SK-N-SH (cell line): ENCODE measurements around the gene LRRC30. TPM values are rescaled to one million over a fixed set of nuclear protein-coding genes. Genes with fewer than 3 reads are reported as not detected.

Experiments
- CTCF ChIA-PET: fragments of 300-600, 350-600 bp; formaldehyde crosslinking; extraction: SDS; loops from one replicate; lab custom pipeline; 2021; lab: Yijun Ruan, JAX
- POLR2A ChIA-PET: fragments of 350-600 bp; sonication (Branson Sonifier 250); formaldehyde crosslinking; extraction: SDS; loops from one replicate; lab custom pipeline; 2020; ENCODE audit warnings: antibody characterized with exemption, inconsistent platforms; lab: Yijun Ruan, JAX
- DNase-seq: peaks from one replicate; pipeline ENCODE4 v3.0.0; 2012
- H2AFZ ChIP-seq: fragments of 200-600 bp; sonication (generic); 2 replicates; pipeline ENCODE4 v1.8.1; 2016; ENCODE audit warnings: antibody characterized with exemption, mild to moderate bottlenecking, low read depth
- H3F3A ChIP-seq: fragments of 200-600 bp; sonication (generic); replicated peaks from 2 replicates; pipeline ENCODE3; 2016; ENCODE audit warnings: antibody characterized with exemption, mild to moderate bottlenecking; ENCODE audit not compliant: insufficient read depth
- H3K27ac ChIP-seq, 2 experiments: fragments of 200-500 bp in 1 of 2; fragments of 200-600 bp in 1 of 2; sonication (Bioruptor generic) in 1 of 2; sonication (generic), shearing (Covaris generic) in 1 of 2; 2 replicates each; pipeline versions ENCODE4 v1.5.1 to v1.6.1; 2014 to 2016; ENCODE audit warnings: low read depth in 2 of 2, inconsistent platforms in 1 of 2, low read length in 1 of 2, mild to moderate bottlenecking in 1 of 2, mixed read lengths in 1 of 2
- H3K27me3 ChIP-seq: fragments of 200-600 bp; sonication (generic), shearing (Covaris generic); 2 replicates; pipeline ENCODE4 v1.6.1; 2016; ENCODE audit warnings: mixed run types; ENCODE audit not compliant: insufficient read depth
- H3K36me3 ChIP-seq, 2 experiments: fragments of 200-500 bp in 1 of 2; fragments of 200-600 bp in 1 of 2; sonication (Bioruptor generic) in 1 of 2; sonication (generic) in 1 of 2; replicated peaks in 1 of 2; 2 replicates each; pipeline versions ENCODE3 to v1.5.1; 2014 to 2016; ENCODE audit warnings: low read length in 1 of 2, mild to moderate bottlenecking in 1 of 2; ENCODE audit not compliant: insufficient read depth in 2 of 2, control insufficient read depth in 1 of 2
- H3K4me1 ChIP-seq, 2 experiments: fragments of 200-500 bp in 1 of 2; fragments of 200-600 bp in 1 of 2; sonication (Bioruptor generic) in 1 of 2; sonication (generic), shearing (Covaris generic) in 1 of 2; 2 replicates each; pipeline versions ENCODE4 v1.5.1 to v1.6.1; 2014 to 2016; ENCODE audit warnings: low read depth in 1 of 2, low read length in 1 of 2, mixed run types in 1 of 2; ENCODE audit not compliant: insufficient read depth in 2 of 2, control insufficient read depth in 1 of 2
- H3K4me2 ChIP-seq: fragments of 200-600 bp; sonication (generic), shearing (Covaris generic); 2 replicates; pipeline ENCODE4 v1.6.1; 2017; ENCODE audit warnings: mixed run types
- H3K4me3 ChIP-seq, 2 experiments: fragments of 200-500 bp in 1 of 2; fragments of 200-600 bp in 1 of 2; sonication (Bioruptor generic) in 1 of 2; sonication (generic), shearing (Covaris generic) in 1 of 2; 2 replicates each; pipeline versions ENCODE4 v1.5.1 to v1.8.1; 2014 to 2016; ENCODE audit warnings: low read depth in 2 of 2, inconsistent platforms in 1 of 2, low read length in 1 of 2, mild to moderate bottlenecking in 1 of 2, mixed read lengths in 1 of 2, moderate library complexity in 1 of 2
- H3K79me2 ChIP-seq: fragments of 200-600 bp; sonication (generic); 2 replicates; pipeline ENCODE4 v1.8.1; 2017; ENCODE audit warnings: mild to moderate bottlenecking; ENCODE audit not compliant: insufficient read depth
- H3K9ac ChIP-seq: fragments of 200-600 bp; sonication (generic); 2 replicates; pipeline ENCODE4 v1.6.1; 2017; ENCODE audit warnings: mixed run types
- H3K9me2 ChIP-seq: fragments of 200-600 bp; sonication (generic); 2 replicates; pipeline ENCODE4 v1.6.1; 2017; ENCODE audit warnings: mixed run types
- H3K9me3 ChIP-seq: fragments of 200-600 bp; sonication (generic); 2 replicates; pipeline ENCODE4 v1.6.1; 2017; ENCODE audit warnings: mixed run types, mild to moderate bottlenecking, moderate library complexity
- H4K20me1 ChIP-seq: fragments of 200-600 bp; sonication (generic); 2 replicates; pipeline ENCODE4 v1.6.1; 2017; ENCODE audit warnings: mild to moderate bottlenecking, mixed run types; ENCODE audit not compliant: insufficient read depth
- CHD2 ChIP-seq: fragments of 150-350 bp; IDR thresholded peaks from 2 replicates; pipeline ENCODE4 v1.6.1; 2018; ENCODE audit warnings: low read length; ENCODE audit not compliant: partially characterized antibody
- ELF1 ChIP-seq: IDR thresholded peaks from 2 replicates; pipeline ENCODE4 v1.4.0; 2012
- EP300 ChIP-seq, 2 experiments: IDR thresholded peaks; 2 replicates each; pipeline versions ENCODE4 v1.4.0 to v1.6.1; 2012; ENCODE audit warnings: borderline replicate concordance in 1 of 2, low read depth in 1 of 2, low read length in 1 of 2
- EZH2phosphoT487 ChIP-seq: fragments of 200-600 bp; sonication (generic); IDR thresholded peaks from 2 replicates; pipeline ENCODE4 v1.6.1; 2017; ENCODE audit warnings: low read depth, mixed run types, mild to moderate bottlenecking, antibody characterized with exemption, moderate library complexity, borderline replicate concordance
- FOXM1 ChIP-seq: IDR thresholded peaks from 2 replicates; pipeline ENCODE4 v1.4.0; 2012; ENCODE audit warnings: low read depth, mild to moderate bottlenecking
- JUND ChIP-seq: IDR thresholded peaks from 2 replicates; pipeline ENCODE4 v1.4.0; 2012
- MEF2A ChIP-seq: IDR thresholded peaks from 2 replicates; pipeline ENCODE4 v1.4.0; 2012; ENCODE audit warnings: low read depth, borderline replicate concordance
- POLR2AphosphoS5 ChIP-seq: IDR thresholded peaks from 2 replicates; pipeline ENCODE4 v1.6.1; 2012; ENCODE audit warnings: low read depth, low read length
- RCOR1 ChIP-seq: fragments of 150-350 bp; IDR thresholded peaks from 2 replicates; pipeline ENCODE4 v1.6.1; 2017; ENCODE audit warnings: antibody characterized with exemption, low read length
- RFX5 ChIP-seq: IDR thresholded peaks from 2 replicates; pipeline ENCODE4 v1.6.1; 2012; ENCODE audit warnings: mild to moderate bottlenecking, improper control_type of control experiment, low read length
- SIN3A ChIP-seq: IDR thresholded peaks from 2 replicates; pipeline ENCODE4 v1.6.1; 2012; ENCODE audit warnings: low read depth, mild to moderate bottlenecking, low read length, moderate library complexity, borderline replicate concordance
- SMC3 ChIP-seq: IDR thresholded peaks from 2 replicates; pipeline ENCODE4 v1.6.1; 2012; ENCODE audit warnings: low read depth, low read length, improper control_type of control experiment
- TEAD4 ChIP-seq: IDR thresholded peaks from 2 replicates; pipeline ENCODE4 v1.4.0; 2012; ENCODE audit warnings: mild to moderate bottlenecking, borderline replicate concordance; ENCODE audit not compliant: insufficient read depth
- USF1 ChIP-seq: IDR thresholded peaks from 2 replicates; pipeline ENCODE4 v1.4.0; 2012; ENCODE audit warnings: low read depth, borderline replicate concordance
- YY1 ChIP-seq: IDR thresholded peaks from 2 replicates; pipeline ENCODE4 v1.4.0; 2012; ENCODE audit warnings: low read depth, mild to moderate bottlenecking
- WGBS: methylation state at CpG from one replicate; pipeline ENCODE4 v1.1.6; 2017; ENCODE audit warnings: low lambda C conversion rate; 5-methylcytosine and 5-hydroxymethylcytosine counted together
- polyA plus RNA-seq, 3 experiments: library from polyadenylated mRNA; depleted of rRNA; stranded (reverse); fragments of >200 nt; gene quantifications; 2 replicates each; pipeline ENCODE4 v1.2.3, GENCODE V29; 2012
- TF ChIP-seq, protein P1 (sequence below): IDR thresholded peaks from 2 replicates; pipeline ENCODE4; 2012
- TF ChIP-seq, protein P2 (sequence below): IDR thresholded peaks from 2 replicates; pipeline ENCODE4 v1.4.0; 2012; ENCODE audit warnings: low read depth, borderline replicate concordance
- TF ChIP-seq, protein P3 (sequence below): IDR thresholded peaks from 2 replicates; pipeline ENCODE4 v1.6.1; 2012; ENCODE audit warnings: mild to moderate bottlenecking, low read depth, low read length, moderate library complexity

Gene LRRC30
- polyA plus RNA-seq, 1 of the 3 experiments (the other 2 are of a cell fraction), result not detected

GRCh38 chr18:7190547-7191156, 40.2 kb upstream of the LRRC30 start:
- CTCF ChIA-PET, result interaction anchor here (1.1 to 2.3 kb wide), 2 partner anchors 14 to 170 kb away, joined by 3 to 9 read pairs; no protein-coding TSS in a partner anchor
- H3K4me3 ChIP-seq, result no peak overlapping the region
- no peaks in the 10 kb centered on the region for H3K9me2 ChIP-seq
- H2AFZ ChIP-seq, result no peak overlapping the region
- no peak for DNase-seq
- H3K9me3 ChIP-seq, result no peaks in the 10 kb centered on the region
- H3K4me1 ChIP-seq, result no peaks in the 10 kb centered on the region; a peak in 1 of 4 replicates
- H3K27me3 ChIP-seq, result no peaks in the 10 kb centered on the region
- H3F3A ChIP-seq, result no peaks in the 10 kb centered on the region
- H3K27ac ChIP-seq, result no peak overlapping the region
- 36% methylated on average over 2 of the region's 2 CpGs for WGBS
- no peaks in the 10 kb centered on the region for H4K20me1 ChIP-seq
- POLR2A ChIA-PET, result no interaction called here
- H3K4me2 ChIP-seq, result no peak overlapping the region
- H3K36me3 ChIP-seq, result no peaks in the 10 kb centered on the region
- no peak for TF ChIP-seq CHD2
- no peak for TF ChIP-seq EZH2phosphoT487
- no peak for TF ChIP-seq FOXM1
- TF ChIP-seq, protein P1, sequence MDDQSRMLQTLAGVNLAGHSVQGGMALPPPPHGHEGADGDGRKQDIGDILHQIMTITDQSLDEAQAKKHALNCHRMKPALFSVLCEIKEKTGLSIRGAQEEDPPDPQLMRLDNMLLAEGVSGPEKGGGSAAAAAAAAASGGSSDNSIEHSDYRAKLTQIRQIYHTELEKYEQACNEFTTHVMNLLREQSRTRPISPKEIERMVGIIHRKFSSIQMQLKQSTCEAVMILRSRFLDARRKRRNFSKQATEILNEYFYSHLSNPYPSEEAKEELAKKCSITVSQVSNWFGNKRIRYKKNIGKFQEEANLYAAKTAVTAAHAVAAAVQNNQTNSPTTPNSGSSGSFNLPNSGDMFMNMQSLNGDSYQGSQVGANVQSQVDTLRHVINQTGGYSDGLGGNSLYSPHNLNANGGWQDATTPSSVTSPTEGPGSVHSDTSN, result no peak
- TF ChIP-seq RFX5, result no peak
- TF ChIP-seq, protein P2, sequence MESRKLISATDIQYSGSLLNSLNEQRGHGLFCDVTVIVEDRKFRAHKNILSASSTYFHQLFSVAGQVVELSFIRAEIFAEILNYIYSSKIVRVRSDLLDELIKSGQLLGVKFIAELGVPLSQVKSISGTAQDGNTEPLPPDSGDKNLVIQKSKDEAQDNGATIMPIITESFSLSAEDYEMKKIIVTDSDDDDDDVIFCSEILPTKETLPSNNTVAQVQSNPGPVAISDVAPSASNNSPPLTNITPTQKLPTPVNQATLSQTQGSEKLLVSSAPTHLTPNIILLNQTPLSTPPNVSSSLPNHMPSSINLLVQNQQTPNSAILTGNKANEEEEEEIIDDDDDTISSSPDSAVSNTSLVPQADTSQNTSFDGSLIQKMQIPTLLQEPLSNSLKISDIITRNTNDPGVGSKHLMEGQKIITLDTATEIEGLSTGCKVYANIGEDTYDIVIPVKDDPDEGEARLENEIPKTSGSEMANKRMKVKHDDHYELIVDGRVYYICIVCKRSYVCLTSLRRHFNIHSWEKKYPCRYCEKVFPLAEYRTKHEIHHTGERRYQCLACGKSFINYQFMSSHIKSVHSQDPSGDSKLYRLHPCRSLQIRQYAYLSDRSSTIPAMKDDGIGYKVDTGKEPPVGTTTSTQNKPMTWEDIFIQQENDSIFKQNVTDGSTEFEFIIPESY, result no peak
- no peak for TF ChIP-seq SIN3A
- TF ChIP-seq RCOR1, result no peak
- TF ChIP-seq USF1, result no peak
- no peak for TF ChIP-seq YY1
- TF ChIP-seq ELF1, result no peak
- no peak for TF ChIP-seq JUND
- TF ChIP-seq SMC3, result no peak
- no peak for TF ChIP-seq POLR2AphosphoS5
- no peak for TF ChIP-seq TEAD4
- no peak for TF ChIP-seq EP300 (IDR thresholded peaks at IDR 0.05; ENCODE audit: borderline replicate concordance in 1 of 2, low read depth in 1 of 2, low read length in 1 of 2)
- TF ChIP-seq, protein P3, sequence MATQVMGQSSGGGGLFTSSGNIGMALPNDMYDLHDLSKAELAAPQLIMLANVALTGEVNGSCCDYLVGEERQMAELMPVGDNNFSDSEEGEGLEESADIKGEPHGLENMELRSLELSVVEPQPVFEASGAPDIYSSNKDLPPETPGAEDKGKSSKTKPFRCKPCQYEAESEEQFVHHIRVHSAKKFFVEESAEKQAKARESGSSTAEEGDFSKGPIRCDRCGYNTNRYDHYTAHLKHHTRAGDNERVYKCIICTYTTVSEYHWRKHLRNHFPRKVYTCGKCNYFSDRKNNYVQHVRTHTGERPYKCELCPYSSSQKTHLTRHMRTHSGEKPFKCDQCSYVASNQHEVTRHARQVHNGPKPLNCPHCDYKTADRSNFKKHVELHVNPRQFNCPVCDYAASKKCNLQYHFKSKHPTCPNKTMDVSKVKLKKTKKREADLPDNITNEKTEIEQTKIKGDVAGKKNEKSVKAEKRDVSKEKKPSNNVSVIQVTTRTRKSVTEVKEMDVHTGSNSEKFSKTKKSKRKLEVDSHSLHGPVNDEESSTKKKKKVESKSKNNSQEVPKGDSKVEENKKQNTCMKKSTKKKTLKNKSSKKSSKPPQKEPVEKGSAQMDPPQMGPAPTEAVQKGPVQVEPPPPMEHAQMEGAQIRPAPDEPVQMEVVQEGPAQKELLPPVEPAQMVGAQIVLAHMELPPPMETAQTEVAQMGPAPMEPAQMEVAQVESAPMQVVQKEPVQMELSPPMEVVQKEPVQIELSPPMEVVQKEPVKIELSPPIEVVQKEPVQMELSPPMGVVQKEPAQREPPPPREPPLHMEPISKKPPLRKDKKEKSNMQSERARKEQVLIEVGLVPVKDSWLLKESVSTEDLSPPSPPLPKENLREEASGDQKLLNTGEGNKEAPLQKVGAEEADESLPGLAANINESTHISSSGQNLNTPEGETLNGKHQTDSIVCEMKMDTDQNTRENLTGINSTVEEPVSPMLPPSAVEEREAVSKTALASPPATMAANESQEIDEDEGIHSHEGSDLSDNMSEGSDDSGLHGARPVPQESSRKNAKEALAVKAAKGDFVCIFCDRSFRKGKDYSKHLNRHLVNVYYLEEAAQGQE, result no peak
- TF ChIP-seq MEF2A, result no peak
- H3K79me2 ChIP-seq, result no peaks in the 10 kb centered on the region
- no peak overlapping the region for H3K9ac ChIP-seq
